Measurements from ENCODE around the gene OBP2B. TPM values are rescaled to one million over a fixed set of nuclear protein-coding genes. Genes with fewer than 3 reads are reported as not detected.

The OBP2B gene
- total RNA-seq, 4 donors from 2014 or later = not detected

GRCh38 chr9:133169102-133169501 lies 39.9 kb downstream of the OBP2B start:
- no peak for TF ChIP-seq CTCF (IDR thresholded peaks at IDR 0.05)
- DNase-seq (ENCODE audit: low spot score) (no peak), ATAC-seq (ENCODE audit: low FRiP score) (no peak)

GRCh38 chr9:133168432-133168831 lies 40.6 kb downstream of the OBP2B start:
- ATAC-seq (ENCODE audit: low FRiP score) (no peak), DNase-seq (ENCODE audit: low spot score) (no peak)
- TF ChIP-seq CTCF (IDR thresholded peaks at IDR 0.05) = no peak

- no peak for ATAC-seq (ENCODE audit: low FRiP score)
- DNase-seq (ENCODE audit: low spot score) = no peak
- no peak for TF ChIP-seq CTCF (IDR thresholded peaks at IDR 0.05)
These were observed 41.3 kb downstream of the OBP2B start for GRCh38 chr9:133167769-133168168.

GRCh38 chr9:133167096-133167730 lies 41.8 kb downstream of the OBP2B start:
- DNase-seq (ENCODE audit: low spot score) (no peak), ATAC-seq (ENCODE audit: low FRiP score) (no peak)
- no peak for TF ChIP-seq CTCF (IDR thresholded peaks at IDR 0.05)

- DNase-seq (ENCODE audit: low spot score) (no peak), ATAC-seq (ENCODE audit: low FRiP score) (no peak)
- no peak for TF ChIP-seq CTCF (IDR thresholded peaks at IDR 0.05)
These were observed 42.7 kb downstream of the OBP2B start for GRCh38 chr9:133166392-133166791.

- ATAC-seq (ENCODE audit: low FRiP score) = no peak
These were observed 43.7 kb downstream of the OBP2B start for GRCh38 chr9:133165452-133165730.

More at GRCh38 chr9:133165452-133165730, 43.7 kb downstream of the OBP2B start:
- no peak for TF ChIP-seq CTCF (IDR thresholded peaks at IDR 0.05)
- no peak for DNase-seq (ENCODE audit: low spot score)
